HG02943 (cell line): ENCODE data around the gene KIAA0232.
A peak's percentile ranks its signal among the peaks of the same experiment; 100 is the strongest.
"Not testable (repeated sequence)": the region's sequence is repeated elsewhere in the genome, so short reads cannot be mapped to it uniquely, and the experiment has no call there.

ENCODE experiments used
- ATAC-seq: cut with Tn5 transposase; IDR thresholded peaks from one replicate; pipeline ENCODE4 v1.9.1; 2021; ENCODE audit warnings: mild to moderate bottlenecking, low read depth, moderate library complexity; ENCODE audit not compliant: unreplicated experiment

KIAA0232 gene

DNA sequence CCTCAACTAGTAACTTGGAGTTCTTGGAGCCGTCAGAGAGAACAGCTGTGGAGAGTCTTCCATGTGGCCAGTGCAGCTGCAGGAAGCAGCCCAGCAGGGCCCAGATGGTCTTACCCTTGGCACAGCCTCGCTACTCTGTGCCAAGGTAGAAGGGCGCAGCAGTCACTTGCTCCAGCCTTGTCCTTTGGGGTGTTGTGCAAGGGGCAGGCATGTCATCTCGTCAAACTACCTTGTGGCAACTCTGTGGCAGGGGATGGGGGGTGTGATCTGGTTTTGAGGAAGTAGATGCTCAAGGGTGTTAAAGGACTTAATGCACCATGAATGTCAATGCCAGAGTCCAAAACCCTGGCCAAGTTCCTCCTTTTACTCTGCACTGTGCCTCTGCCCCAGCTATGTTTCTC is 92.9 kb downstream of the KIAA0232 start:
- no peak for ATAC-seq

- no peak for ATAC-seq
Observed at GRCh38 chr4:6876440-6876839, 93.9 kb downstream of the KIAA0232 start.

DNA sequence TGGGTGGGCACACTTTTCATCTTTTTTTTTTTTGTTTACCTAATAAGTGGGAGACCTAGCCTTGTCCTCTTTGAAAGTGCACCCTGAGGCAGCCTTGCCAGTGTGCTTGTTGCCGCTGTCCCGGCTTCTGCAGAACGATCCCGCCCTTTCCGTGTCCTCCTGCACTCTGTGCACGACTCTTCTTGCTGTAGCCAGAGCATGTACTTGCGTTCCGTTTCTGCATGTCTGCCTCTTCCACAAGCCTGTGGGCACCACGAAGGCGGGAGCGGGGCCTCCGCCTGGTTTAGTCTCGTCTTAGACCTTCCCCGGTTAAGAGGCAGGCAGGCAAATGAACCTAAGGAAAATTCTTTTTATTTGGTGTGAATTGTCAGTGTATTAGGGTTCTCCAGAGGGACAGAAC is 94.5 kb downstream of the KIAA0232 start:
- no peak for ATAC-seq

GRCh38 chr4:6878451-6879059 is 96.0 kb downstream of the KIAA0232 start:
- ATAC-seq: no peak

GRCh38 chr4:6880691-6881090 is 98.2 kb downstream of the KIAA0232 start:
- ATAC-seq: no peak

DNA sequence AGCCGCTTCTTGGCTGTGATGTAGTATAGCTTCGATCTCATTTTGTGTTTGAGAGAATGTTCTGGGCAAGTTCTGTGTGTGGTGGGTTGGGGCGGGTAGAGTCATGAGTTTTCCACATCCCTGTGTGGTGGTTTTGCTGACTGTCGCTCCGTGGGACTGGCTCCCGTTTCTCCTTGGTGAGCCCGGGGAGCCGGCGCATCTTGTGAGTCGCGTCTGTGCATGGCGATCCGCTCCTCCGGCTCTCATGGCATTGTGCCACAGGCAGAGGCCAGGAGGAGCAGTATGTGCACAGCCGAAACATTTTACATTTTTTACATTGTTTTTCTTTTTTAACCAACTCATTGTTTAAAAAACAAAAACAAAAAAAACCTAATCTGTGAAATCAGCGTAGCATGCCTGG is 99.4 kb downstream of the KIAA0232 start:
- ATAC-seq: no peak

DNA sequence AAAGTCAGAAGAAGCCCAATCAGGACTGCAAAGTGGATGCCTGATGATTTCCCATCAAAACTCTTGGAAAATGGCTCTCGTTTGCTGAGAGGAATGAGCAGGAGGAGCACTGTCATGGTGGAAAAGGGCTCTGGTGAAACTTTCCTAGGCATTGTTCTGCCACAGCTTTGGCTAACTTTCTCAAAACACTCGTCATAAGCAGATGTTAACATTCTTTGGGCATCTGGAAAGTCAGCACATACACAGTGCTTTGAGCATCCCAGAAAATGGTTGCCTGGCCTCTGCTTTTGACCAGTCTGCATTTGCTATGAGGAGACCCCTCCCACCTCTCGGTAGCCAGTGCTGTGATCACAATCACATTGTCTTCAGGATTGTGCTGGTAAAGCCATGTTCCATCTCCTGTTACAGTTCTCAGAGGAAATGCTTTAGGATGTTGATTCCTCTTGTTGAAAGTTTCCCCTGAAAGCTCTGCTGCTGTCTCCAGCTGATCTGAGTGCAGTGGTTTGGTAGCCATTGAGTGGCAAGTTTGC is 101.9 kb downstream of the KIAA0232 start:
- no peak for ATAC-seq

DNA sequence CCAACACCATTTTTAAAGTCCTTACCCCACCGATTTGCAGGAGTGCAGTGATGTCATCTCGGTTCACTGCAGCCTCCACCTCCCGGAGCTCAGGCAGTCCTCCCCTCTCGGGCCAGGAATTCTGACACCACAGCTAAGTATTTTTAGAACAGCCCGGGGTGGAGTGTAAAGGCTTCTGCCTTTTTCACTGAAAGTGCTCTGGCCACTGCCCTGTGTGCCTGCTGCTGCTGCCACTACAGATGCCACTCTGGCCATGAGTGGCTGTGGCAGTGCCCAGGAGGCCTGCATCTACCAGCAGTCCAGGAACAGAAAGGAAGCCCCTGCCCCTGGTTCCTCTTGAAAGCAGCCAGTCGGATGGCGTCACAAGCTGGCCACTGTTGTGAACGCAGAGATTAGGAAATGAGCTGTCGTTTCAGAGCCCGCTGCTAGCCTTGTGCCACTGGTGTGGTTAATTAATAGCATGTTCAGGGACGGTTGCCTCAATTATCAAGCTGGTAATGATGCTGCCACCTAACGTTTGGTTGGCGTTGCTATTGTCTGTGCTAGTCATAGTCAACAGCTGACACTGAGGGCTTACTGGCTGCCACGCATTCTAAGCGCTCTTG is 103.5 kb downstream of the KIAA0232 start:
- ATAC-seq: peak; percentile 64

GRCh38 chr4:6886886-6887285 is 104.4 kb downstream of the KIAA0232 start:
- no peak for ATAC-seq

DNA sequence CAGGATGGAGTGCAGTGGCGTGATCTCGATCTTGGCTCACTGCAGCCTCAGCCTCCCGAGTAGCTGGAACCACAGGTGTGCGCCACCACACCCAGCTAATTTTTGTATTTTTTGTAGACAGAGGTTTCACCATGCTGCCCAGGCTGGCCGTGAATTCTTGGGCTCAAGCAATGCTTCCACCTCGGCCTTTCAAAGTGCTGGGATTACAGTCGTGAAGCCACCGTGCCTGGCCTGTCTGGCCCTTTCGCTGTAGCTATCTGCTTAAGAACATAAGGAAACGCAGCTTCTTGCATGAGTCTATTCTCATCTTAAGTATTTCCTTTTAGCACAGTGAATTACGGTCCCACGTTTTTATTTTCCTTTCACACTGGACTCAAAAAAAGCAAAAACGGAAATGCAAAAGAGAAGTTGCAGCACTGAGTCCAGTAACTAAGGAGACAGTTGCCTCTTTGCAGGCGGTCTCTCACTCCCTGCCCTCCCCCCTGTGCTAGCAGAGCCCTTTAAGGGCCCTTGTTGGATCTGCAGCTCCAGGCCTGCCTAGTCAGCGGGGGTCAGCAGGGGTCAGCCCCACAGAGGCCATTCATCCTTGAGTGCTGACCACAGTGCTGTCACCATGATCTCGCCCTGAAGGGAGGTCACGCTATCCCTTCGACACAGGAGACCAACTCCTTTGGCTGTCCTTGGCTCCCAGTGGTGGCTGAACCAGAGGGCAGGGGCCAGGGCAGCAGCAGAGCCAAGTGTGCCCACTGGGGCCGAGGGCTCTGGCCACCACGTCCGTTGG is 105.3 kb downstream of the KIAA0232 start:
- no peak for ATAC-seq

GRCh38 chr4:6888506-6889071 is 106.1 kb downstream of the KIAA0232 start:
- ATAC-seq: no peak

- ATAC-seq: no peak
Observed at GRCh38 chr4:6889101-6889735, 106.7 kb downstream of the KIAA0232 start.

GRCh38 chr4:6889736-6890324 is 107.3 kb downstream of the KIAA0232 start:
- ATAC-seq: no peak

DNA sequence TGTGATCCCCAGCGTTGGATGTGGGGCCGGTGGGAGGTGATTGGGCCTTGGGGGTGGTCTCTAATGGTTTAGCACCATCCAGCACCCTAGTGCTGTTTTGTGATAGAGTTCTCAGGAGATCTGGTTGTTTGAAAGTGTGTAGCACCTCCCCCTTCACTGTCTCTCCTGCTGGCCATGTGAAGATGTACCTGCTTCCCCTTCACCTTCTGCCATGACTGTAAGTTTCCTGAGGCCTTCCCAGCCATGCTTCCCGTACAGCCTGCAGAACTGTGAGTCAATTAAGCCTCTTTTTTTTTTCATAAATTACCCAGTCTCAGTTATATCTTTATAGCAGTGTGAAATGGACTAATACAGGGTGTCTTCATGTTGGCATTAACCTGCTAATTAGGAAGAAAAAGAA is 107.8 kb downstream of the KIAA0232 start:
- no peak for ATAC-seq

GRCh38 chr4:6890971-6891370 is 108.4 kb downstream of the KIAA0232 start:
- ATAC-seq: not testable (repeated sequence)

DNA sequence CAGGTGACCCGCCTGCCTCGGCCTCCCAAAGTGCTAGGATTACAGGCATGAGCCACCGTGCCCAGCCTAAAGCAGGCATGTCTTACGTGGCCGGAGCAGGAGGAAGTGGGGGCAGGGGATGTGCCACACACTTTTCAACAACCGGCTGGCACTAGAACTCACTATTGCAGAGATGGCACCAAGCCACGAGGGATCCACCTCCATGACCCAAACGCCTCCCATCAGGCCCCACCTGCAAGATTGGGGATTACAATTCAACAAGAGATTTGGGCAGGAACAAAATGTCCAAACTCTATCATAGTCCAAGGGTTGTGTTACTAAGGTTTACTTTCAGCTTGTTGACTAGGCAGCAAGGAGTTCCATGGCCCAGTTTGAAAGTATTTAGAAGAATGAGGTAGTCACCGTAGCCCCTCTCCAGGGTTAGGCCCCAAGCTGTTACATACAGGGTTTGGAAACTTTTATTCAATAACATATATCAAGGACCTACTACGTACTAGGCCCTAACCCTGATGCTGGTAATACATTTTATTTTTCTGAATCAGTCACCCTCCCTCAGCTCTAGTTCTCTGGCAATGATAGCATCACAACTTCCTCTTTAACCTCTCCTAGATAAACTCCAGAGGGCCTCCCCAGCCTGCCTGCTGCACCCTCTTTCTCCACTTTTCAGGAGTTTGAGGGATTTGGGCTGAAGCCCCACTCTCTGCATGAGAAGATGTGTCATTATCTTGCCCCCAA is 109.1 kb downstream of the KIAA0232 start:
- no peak for ATAC-seq

DNA sequence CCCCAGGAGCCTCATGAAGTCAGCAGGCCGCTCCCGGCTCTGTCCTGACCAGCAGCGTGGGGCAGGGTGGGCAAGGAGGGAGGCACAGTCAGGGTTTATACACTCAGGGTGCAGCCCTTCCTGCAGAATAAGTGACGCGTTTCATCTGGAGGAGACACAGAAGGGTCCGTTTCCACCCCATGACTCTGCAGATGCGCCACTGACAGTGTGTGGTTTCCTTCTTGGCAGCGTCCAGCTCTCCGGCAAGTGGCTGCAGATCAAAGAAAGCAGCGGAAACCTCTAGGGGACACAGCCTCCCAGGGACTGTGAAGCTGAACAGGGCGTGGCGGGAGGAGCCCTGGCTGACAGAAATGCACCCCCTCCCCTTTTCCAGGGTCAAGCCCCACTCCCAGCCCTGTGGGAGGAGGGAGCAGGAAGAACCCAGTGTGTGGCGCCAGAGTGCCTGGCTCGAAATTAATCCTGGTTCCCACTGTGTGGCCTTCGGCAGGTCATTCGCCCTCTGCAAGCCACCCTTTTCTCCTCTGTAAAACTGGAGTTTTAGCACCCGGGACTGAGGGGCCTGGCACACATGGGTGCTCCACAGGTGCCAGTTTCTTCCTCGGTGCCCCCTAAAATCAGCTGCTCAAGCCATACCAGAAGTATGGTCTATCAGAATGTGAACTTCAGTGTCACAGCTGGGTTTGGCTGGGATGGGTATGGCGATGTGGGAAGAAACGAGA is 109.8 kb downstream of the KIAA0232 start:
- ATAC-seq: no peak

DNA sequence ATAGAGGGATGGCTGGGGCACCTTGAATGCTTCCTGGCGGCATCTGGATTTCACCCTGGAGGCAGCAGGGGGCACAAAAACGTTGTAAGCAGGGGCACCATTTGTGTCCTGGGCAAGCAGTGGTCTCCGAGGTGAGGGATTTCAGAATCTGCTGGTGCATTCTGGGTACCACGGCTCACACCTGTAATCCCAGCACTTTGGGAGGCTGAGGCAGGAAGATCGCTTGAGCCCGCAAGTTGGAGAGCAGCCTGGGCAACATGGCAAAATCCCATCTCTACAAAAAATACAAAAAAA is 110.3 kb downstream of the KIAA0232 start:
- ATAC-seq: no peak

- ATAC-seq: no peak
Observed at GRCh38 chr4:6893449-6894085, 111.0 kb downstream of the KIAA0232 start.
